ENCODE results near the gene HCFC1R1.
A peak's percentile ranks its signal among the peaks of the same experiment; 100 is the strongest.
"Not testable (repeated sequence)": the region's sequence is repeated elsewhere in the genome, so short reads cannot be mapped to it uniquely, and the experiment has no call there.

HCFC1R1 gene

DNA sequence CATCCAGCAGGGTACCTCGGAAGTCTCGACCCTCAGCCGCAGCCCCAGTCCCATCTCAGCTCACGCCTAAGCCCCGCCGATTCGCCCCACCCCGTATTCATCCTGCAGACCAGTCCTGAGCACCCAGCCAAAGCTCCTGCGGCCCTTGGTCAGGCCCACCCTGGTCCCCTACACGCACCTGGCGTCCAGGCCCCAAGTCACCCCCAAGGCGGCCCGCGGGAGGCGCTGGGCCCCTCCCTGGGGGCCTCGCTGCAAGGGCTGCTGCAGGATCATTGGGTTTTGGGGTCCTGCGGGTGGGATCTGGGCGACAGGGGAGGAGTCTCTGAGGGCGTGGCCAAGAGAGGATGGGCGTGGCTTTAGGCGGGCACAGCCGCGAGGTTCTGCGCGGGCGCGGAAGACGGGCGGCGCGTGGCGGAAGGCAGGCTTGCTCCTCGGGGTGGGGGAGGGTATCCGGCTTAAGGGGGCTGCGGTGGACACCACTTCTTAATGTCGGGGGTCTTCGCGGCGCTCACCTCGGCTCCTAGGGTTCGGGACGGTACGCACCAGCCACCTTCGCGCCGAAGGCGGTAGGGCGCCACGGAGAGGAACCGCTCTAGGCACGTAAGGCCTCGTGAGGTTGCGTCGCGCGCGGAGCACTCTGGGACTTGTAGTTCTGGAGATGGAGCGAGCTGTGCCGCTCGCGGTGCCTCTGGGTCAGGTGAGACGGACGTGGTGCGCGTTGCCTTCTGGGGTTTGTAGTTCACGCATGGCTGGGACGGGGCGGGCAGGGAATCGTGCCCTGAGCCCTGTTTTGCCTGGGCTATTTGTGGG is at the start of gene HCFC1R1, which contains the start of gene THOC6:
Gene HCFC1R1 (minus strand): TSS at position 274 of the 810 bp plus-strand sequence. CDS start 1 bp downstream, at position 273.
Gene THOC6 (plus strand): TSS at position 367 of the 810 bp plus-strand sequence. CDS start 292 bp downstream, at position 659.
- DNase-seq (ENCODE audit: low read depth in 2 of 2), result peak; percentile 91 to 96

DNA sequence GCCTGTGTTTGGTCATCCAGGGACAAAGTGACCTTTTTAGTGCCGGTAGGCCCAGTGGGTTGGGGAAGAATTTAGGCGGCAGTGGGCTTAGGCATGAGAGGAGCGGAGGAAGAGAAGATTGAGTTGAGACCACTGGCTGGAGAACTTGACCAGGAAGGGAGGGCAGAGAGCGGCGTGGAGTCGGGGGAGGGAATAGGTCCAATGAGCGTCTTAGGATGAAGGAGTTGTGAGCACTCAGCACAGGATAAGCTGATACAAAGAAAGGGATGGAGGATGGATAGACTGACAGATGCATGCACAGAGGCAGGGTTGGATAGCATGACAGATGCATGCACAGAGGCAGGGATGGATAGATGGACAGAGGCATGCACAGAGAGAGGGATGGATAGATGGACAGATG is 49.7 kb upstream of the HCFC1R1 start:
- no peak for DNase-seq (ENCODE audit: low read depth in 2 of 2)

DNA sequence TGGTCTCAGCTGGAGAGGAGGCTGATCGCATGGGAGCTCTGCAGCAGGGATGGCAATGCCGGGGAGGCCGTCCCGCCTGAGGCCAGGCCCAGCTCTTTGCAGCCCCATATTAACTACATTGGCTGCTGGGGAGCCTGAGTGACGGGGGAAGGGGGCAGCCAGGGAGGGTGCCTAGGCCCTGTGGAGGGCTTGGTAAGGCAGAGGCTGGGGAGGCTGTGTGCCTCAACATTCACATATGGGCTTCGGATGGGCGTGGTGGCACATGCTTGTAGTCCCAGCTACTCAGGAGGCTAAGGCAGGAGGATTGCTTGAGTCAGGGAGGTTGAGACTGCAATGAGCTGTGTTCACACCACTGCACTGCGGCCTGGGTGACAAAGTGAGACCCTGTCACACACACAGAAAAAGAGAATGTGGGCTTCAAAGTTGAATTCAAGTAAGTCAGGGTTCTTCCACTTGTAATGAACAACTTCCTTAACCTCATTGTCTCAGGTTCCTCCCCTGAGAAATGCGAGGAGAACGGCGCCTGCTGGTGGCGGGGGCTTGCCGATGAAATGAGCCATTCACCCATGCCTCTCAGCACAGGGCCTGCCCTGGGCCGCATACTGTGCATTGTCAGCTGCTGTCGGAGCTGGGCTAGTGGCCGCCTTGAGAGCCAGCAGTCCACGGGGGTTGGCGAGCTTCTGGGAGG is 49.0 kb upstream of the HCFC1R1 start:
- not testable (repeated sequence) for DNase-seq (ENCODE audit: low read depth in 2 of 2)

DNA sequence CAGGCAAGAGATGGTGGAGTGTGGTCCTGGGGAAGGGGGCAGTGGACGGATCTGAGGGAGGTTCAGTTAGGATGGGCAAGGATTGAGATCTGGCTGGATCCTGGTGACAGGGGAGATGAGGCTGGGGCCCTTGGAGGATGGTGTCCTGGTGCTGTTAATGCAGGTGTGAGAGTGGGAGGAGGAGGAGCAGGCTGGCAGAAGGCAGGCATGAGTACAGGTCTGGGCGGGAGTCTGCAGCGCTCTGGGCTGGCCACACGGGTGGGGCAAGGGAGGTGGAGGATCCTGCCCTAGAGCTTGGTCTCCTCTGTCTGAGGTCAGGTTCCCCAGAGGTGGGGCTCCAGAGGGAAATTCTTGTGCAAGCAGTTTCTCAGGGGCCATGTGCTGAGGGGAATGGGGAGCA is 48.4 kb upstream of the HCFC1R1 start:
- DNase-seq (ENCODE audit: low read depth in 2 of 2), result not testable (repeated sequence)

DNA sequence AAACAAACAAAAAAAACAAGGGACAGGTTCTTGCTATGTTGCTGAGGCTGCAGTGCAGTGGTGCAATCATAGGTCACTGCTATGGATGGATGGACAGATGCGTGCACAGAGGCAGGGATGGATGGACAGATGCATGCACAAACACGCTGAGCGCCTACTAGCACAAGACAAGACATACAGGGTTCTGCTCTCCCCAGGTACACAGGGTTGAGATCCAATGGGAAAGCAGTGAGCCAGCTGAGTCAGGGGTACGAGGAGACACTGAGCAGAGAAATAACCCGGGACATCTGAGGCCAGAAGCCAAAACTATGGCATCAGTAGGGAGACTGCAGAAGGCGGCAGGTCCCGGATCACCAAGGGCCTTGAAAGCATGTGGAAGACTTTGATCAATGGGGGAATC is 47.9 kb upstream of the HCFC1R1 start:
- DNase-seq (ENCODE audit: low read depth in 2 of 2), result no peak

DNA sequence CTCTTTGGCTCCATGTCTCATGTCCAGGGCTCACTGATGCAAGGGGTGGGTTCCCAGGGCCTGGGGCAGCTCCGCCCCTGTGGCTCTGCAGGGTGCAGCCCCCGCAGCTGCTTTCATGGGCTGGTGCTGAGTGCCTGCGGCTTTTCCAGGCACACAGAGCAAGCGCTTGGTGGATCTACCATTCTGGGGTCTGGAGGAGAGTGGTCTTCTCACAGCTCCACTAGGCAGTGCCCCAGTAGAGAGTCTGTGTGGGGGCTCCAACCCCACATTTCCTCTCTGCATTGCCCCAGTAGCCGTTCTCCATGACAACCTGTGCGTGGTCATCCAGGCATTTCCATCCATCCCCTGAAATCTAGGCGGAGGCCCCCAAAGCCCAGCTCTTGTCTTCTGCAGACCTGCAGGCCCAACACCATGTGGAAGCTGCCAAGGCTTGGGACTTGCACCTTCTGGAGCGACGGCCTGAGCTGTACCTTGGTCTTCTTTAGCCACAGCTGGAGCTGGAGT is 46.9 kb upstream of the HCFC1R1 start:
- no peak for DNase-seq (ENCODE audit: low read depth in 2 of 2)

DNA sequence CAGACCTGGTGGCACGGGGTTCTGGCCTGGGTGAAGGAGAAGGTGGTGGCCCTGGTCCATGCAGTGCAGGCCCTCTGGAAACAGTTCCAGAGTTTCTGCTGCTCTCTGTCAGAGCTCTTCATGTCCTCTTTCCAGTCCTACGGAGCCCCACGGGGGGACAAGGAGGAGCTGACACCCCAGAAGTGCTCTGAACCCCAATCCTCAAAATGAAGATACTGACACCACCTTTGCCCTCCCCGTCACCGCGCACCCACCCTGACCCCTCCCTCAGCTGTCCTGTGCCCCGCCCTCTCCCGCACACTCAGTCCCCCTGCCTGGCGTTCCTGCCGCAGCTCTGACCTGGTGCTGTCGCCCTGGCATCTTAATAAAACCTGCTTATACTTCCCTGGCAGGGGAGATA is 45.4 kb upstream of the HCFC1R1 start:
- not testable (repeated sequence) for DNase-seq (ENCODE audit: low read depth in 2 of 2)

- no peak for DNase-seq (ENCODE audit: low read depth in 2 of 2)
These were observed 44.7 kb upstream of the HCFC1R1 start for GRCh38 chr16:3068487-3068886.

GRCh38 chr16:3066440-3066748 is 42.7 kb upstream of the HCFC1R1 start:
- no peak for DNase-seq (ENCODE audit: low read depth in 2 of 2)

DNA sequence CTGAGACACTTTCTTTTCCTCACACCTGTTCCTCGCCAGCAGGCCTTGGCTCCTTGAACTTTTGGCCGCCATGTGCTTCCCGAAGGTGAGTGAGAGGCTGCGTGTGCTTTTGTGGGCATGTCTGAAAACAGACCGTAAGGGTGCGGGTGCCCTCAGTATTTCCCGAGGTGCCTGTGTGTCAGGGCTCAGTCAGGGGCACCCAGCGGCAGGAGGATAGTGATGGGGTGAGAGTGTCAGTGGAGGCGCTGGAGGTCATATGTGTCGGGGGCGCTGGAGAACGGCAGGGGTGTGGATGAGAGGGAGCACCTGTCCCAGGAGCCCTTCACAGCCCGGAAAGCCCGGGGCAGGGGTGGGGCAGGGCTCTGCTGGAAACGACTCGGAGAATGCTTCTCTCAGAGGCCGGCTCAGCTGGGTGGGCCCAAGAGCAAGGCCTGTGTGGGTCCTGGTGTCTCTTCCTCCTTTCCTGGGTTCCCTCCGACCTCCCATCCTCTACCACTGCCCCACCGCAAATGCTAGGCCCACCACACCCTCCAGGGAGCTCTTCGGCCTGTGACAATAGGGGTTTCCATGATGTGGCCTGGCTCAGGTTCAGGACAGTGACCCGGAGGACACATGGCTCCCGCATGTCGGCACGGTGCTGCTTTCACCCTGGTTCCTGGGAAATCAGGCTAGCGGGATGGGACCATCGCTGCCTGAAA is 42.1 kb upstream of the HCFC1R1 start:
- DNase-seq (ENCODE audit: low read depth in 2 of 2), result no peak

GRCh38 chr16:3065069-3065741 is 41.5 kb upstream of the HCFC1R1 start, which contains the start of gene IL32:
Gene IL32, plus strand, starts transcription at chr16:3065640. Its CDS starts 172 bp downstream, at chr16:3065812.
- DNase-seq (ENCODE audit: low read depth in 2 of 2), result peak in 1 of 2 donors; percentile 71

- DNase-seq (ENCODE audit: low read depth in 2 of 2), result no peak
These were observed 40.1 kb upstream of the HCFC1R1 start for GRCh38 chr16:3063625-3064386.

DNA sequence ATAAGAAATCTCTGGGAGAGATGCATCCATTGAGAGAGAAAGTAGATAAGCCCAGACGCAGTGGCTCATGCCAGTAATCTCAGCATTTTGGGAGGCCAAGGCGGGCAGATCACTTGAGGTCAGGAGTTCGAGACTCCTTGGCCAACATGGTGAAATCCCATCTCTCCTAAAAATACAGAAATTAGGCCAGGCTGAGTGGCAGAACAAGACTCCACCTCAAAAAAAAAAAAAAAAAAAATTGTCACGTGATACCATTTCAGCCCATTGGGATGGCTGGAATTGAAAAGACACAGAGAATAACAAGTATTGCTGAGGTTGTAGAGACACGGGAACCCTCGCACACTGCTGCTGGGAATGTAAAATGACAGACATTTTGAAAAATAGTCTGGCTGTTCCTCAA is 38.8 kb upstream of the HCFC1R1 start:
- no peak for DNase-seq (ENCODE audit: low read depth in 2 of 2)

GRCh38 chr16:3060339-3061127 is 36.8 kb upstream of the HCFC1R1 start:
- no peak for DNase-seq (ENCODE audit: low read depth in 2 of 2)

- no peak for DNase-seq (ENCODE audit: low read depth in 2 of 2)
These were observed 36.0 kb upstream of the HCFC1R1 start for GRCh38 chr16:3059723-3060242.

- peak; percentile 85 to 89 for DNase-seq (ENCODE audit: low read depth in 2 of 2)
These were observed 35.4 kb upstream of the HCFC1R1 start for GRCh38 chr16:3059041-3059722.

DNA sequence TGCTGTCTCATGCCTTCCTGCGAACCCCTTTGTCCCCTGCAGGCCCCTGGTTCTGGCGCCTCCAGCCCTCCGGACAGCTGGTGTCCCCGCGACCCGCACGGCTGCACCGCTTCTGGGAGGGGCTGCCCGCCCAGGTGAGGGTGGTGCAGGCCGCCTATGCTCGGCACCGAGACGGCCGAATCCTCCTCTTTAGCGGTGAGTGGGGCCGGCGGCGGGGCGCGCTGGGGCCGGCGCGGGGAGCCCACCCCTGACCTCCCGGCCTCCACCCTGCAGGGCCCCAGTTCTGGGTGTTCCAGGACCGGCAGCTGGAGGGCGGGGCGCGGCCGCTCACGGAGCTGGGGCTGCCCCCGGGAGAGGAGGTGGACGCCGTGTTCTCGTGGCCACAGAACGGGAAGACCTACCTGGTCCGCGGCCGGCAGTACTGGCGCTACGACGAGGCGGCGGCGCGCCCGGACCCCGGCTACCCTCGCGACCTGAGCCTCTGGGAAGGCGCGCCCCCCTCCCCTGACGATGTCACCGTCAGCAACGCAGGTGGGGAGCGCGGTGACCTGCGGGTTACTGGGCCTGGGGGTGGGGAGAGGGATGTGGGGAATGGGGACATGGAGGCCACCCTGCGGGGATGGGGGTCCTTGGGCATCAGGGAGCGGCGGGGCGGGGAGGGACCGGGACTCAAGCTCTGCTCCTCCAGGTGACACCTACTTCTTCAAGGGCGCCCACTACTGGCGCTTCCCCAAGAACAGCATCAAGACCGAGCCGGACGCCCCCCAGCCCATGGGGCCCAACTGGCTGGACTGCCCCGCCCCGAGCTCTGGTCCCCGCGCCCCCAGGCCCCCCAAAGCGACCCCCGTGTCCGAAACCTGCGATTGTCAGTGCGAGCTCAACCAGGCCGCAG is 34.6 kb upstream of the HCFC1R1 start:
- DNase-seq (ENCODE audit: low read depth in 2 of 2), result no peak

All from stimulated activated CD8-positive, alpha-beta memory T cell treated with anti-CD3 and anti-CD28 coated beads, Interleukin-2, amount 100 ng/mL, for 48 hours (primary cell).